T-helper 17 cell (primary cell): ENCODE results near the gene ANKRD13A. TPM values are rescaled to one million over a fixed set of nuclear protein-coding genes. Genes with fewer than 3 reads are reported as not detected.
A peak's percentile ranks its signal among the peaks of the same experiment; 100 is the strongest.
"Not testable (repeated sequence)": the region's sequence is repeated elsewhere in the genome, so short reads cannot be mapped to it uniquely, and the experiment has no call there.

Experiments used
- ATAC-seq: fragments of 150-1000 bp; cut with Tn5 transposase; 2 replicates; pipeline ENCODE4 v1.10.0; 2021; ENCODE audit warnings: mild to moderate bottlenecking, moderate library complexity
- DNase-seq, 3 donors: peaks; one replicate each; pipeline versions ENCODE4 v3.0.0 to v3.0.0-alpha.2; 2020 to 2021
- H3K9me3 ChIP-seq: one replicate; pipeline ENCODE4 v1.7.0; 2013; ENCODE audit warnings: low read length, mild to moderate bottlenecking; ENCODE audit not compliant: control insufficient read depth, poor library complexity, severe bottlenecking
- H3K27ac Mint-ChIP-seq: one replicate; pipeline ENCODE4 v1.8.0; 2022; ENCODE audit warnings: mild to moderate bottlenecking, moderate library complexity, mixed read lengths
- H3K27me3 Mint-ChIP-seq: one replicate; pipeline ENCODE4 v1.8.0; 2022; ENCODE audit warnings: mixed read lengths
- H3K36me3 Mint-ChIP-seq: one replicate; pipeline ENCODE4 v1.8.0; 2022; ENCODE audit warnings: low read depth, mixed read lengths
- H3K4me1 Mint-ChIP-seq: one replicate; pipeline ENCODE4 v1.8.0; 2022; ENCODE audit warnings: mild to moderate bottlenecking, mixed read lengths
- H3K4me3 Mint-ChIP-seq: one replicate; pipeline ENCODE4 v1.8.0; 2022; ENCODE audit warnings: mild to moderate bottlenecking, moderate library complexity, mixed read lengths
- total RNA-seq, 4 donors: library from RNA in 2 of 4; stranded (reverse) in 2 of 4; gene quantifications; one replicate each; pipeline ENCODE4 v1.2.3 and lab custom pipeline; 2022 to 2026

ANKRD13A gene
- total RNA-seq, 2 donors from 2014 or later = 78.8 to 87.5 TPM

DNA sequence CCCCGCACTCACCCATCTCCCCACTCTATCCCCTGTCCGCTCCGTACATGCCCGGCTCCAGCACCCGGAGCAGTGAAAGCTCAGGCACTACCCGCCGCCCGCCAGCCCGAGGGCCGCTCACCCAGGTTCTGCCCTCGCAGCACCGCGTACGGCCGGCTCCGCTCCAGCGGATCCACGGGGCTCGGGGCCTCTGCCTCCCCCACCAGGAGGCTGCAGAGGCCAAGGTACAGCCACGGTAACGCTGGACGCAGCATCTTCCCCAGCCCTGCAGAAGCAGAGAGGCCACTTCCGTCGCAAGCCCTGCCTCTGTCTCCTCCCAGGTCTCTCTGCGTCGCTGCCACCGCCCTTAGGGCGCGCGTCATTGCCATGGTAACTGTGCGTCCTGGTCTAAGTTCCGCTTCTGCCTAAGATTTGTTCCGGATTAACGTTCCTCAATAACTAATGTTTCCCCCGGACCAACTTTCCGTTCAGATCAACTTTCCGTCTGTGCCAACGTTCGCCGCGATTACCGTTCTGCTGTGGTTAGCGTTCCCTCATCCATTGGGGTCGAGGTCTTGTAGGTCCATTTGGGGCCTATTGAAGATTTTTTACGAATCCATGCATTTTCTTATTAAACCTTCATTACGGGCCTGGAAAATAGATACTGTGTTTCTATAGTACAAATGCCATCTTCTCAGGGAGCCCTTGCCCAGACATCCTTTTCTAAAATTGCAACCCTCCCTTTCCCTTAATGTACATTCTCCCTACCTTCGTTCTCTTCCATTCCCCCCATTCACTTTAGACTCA is 49.2 kb downstream of the ANKRD13A start, which contains the start of gene C12orf76:
Gene C12orf76 (minus strand): TSS at position 281 of the 786 bp plus-strand sequence. CDS start 27 bp downstream, at position 254.
- DNase-seq (peak; percentile 77 to 83 (median 78)), ATAC-seq (peak; percentile 100)
- Mint-ChIP-seq H3K27ac (peak within 1 kb of the TSS; percentile 95), H3K36me3 (peaks cover 3% of the 10 kb centered on the region), H3K4me3 (peak within 1 kb of the TSS; percentile 95), H3K27me3 (no peaks in the 10 kb centered on the region), H3K4me1 (peaks cover 17% of the 10 kb centered on the region)
- H3K9me3 ChIP-seq = no peaks in the 10 kb centered on the region

DNA sequence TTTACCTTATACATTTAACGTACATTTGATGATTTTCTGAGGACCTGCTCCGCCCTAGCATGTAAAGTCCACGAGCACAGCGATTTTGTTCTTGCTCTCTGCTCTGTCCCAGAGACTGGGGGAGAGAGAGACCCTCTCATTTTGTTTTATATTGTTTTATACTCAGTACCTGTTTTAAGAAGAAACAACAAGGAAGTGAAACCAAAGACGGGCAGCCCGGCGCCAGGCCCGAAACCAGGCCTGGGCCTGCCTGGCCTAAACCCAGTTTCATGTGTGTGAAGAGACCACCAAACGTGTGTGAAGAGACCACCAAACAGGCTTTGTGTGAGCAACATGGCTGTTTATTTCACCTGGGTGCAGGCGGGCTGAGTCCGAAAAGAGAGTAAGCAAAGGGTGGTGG is 49.8 kb downstream of the ANKRD13A start:
- not testable (repeated sequence) for H3K9me3 ChIP-seq, ATAC-seq, H3K36me3 Mint-ChIP-seq, H3K27me3 Mint-ChIP-seq, DNase-seq
- peak overlapping the region; percentile 95 for H3K4me3 Mint-ChIP-seq
- peaks cover 17% of the 10 kb centered on the region for H3K4me1 Mint-ChIP-seq
- peak overlapping the region; percentile 95 for H3K27ac Mint-ChIP-seq

DNA sequence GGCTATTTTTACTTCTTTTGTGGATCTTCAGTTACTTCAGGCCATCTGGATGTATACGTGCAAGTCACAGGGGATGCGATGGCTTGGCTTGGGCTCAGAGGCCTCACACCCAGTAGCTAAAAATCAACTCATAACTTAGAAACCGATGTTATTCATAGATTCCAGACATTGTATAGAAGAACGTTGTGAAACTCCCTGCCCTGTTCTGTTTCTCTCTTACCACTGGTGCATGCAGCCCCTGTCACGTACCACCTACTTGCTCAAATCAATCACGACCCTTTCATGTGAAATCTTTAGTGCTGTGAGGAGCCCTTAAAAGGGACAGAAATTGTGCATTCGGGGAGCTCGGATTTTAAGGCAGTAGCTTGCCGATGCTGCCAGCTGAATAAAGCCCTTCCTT is 50.4 kb downstream of the ANKRD13A start:
- H3K27me3 Mint-ChIP-seq, H3K9me3 ChIP-seq, ATAC-seq, H3K36me3 Mint-ChIP-seq, DNase-seq: not testable (repeated sequence)
- Mint-ChIP-seq H3K4me3 (peak overlapping the region; percentile 95), H3K27ac (peak overlapping the region; percentile 95), H3K4me1 (peaks cover 17% of the 10 kb centered on the region)

DNA sequence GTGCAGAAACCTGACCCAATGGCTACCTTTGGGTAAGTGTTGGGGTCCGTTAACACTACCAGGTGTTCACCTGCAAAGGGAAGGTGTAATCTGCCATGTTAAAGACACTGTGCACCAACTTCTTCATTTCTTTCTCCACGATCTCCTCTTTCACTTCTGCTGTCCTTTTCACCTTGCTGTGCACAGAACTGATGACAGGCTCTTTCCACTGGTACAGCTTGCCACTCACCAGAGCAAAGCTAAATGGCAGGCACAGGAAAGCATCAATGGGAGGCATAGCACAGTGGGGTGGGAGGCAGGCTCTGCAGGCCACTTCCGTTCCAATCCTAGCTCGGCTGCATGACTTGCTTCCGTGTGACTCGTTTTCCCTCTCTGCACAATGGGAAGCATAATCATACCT is 51.7 kb downstream of the ANKRD13A start:
- H3K9me3 ChIP-seq = no peaks in the 10 kb centered on the region
- H3K27ac Mint-ChIP-seq = no peak overlapping the region
- no peak for ATAC-seq
- DNase-seq = no peak
- no peaks in the 10 kb centered on the region for H3K27me3 Mint-ChIP-seq
- peaks cover 4% of the 10 kb centered on the region for H3K36me3 Mint-ChIP-seq
- H3K4me1 Mint-ChIP-seq = peaks cover 17% of the 10 kb centered on the region
- no peak overlapping the region for H3K4me3 Mint-ChIP-seq

DNA sequence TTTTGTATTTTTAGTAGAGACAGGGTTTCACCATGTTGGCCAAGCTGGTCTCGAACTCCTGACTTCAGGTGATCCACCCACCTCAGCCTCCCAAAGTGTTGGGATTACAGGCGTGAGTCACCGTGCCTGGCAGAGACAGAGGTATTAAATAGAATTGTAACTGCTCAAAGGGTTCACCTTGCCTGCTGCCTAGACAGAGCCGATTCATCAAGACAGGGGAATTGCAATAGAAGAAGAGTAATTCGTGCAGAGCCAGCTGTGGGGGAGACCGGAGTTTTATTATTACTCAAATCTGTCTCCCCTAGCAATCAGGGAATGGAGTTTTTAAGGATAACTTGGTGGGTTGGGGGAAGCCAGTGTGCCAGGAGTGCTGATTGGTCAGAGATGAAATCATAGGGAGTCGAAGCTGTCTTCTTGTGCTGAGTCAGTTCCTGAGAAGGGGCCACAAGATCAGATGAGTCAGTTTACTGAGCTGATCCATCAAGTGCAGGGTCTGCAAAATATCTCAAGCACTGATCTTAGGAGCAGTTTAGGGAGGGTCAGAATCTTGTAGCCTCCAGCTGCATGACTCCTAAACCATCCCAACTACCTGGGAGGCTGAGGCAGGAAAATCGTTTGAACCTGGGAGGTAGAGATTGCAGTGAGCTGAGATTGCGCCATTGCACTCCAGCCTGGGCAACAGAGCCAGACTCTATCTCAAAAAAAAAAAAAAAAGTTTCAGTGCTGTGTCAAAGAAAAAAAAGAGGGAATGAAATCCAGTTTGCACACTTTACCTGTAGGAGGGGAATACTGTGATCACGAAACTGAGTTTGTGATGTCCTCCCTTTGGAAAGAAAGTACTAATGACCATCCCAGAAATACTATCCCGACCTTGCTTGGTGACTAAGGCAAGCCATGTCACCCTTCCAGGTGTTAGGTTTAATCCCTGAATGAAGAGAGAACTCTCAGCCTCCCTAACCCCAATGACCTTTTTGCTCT is 56.4 kb downstream of the ANKRD13A start:
- H3K4me3 Mint-ChIP-seq, H3K4me1 Mint-ChIP-seq, H3K9me3 ChIP-seq, H3K36me3 Mint-ChIP-seq, ATAC-seq, H3K27me3 Mint-ChIP-seq, H3K27ac Mint-ChIP-seq, DNase-seq: not testable (repeated sequence)

DNA sequence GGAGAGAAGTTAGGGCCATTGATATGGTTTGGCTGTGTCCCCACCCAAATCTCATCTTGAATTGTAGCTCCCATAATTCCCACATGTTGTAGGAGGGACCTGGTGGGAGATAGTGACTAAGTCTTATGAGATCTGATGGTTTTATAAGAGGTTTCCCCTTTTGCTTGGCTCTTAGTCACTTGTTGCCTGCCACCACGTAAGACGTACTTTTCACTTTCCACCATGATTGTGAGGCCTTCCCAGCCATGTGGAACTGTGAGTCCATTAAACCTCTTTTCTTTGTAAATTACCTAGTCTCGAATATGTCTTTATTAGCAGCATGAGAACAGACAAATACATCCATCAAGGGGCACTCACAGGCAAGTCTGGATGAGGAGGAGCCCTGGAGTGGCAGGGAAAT is 57.4 kb downstream of the ANKRD13A start:
- not testable (repeated sequence) for H3K27ac Mint-ChIP-seq, DNase-seq, ATAC-seq, H3K4me1 Mint-ChIP-seq, H3K27me3 Mint-ChIP-seq, H3K9me3 ChIP-seq, H3K36me3 Mint-ChIP-seq, H3K4me3 Mint-ChIP-seq

DNA sequence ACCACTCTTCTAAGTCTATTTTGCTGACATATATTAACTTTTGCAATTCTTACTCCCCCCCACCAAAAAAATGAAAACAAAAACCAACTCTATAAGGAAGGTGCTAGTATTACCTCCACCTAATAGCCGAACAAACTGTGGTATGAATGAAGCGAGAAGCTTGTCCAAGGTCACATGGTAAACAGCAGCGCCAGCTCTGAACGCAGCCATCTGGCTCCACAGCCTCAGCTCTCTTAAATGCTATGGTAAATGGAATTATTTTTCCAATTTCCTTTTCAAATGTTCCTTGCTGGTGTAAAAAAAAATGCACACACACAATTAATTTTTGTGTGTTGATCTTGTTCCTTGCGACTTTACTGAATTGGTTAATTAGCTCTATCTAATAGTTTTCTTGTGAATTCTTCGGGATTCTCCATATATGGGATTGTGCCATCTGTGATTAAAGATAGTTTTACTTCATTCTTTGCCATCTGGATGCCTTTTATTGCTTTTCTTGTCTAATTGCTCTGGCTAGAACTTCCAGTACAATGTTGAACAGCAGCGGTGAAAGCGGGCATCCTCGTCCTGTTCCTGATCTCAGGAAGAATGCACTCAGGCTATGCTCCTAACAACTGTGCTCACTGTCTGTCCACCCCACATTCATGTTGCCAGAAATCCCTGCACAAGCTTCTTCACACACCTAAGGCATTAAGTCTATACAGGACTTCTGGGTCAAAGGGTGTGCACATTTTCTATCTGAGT is 59.8 kb downstream of the ANKRD13A start:
- Mint-ChIP-seq H3K27ac (no peak overlapping the region), H3K4me3 (no peak overlapping the region), H3K36me3 (peaks cover 2% of the 10 kb centered on the region), H3K4me1 (peaks cover 10% of the 10 kb centered on the region), H3K27me3 (no peaks in the 10 kb centered on the region)
- DNase-seq (no peak), ATAC-seq (no peak)
- no peaks in the 10 kb centered on the region for H3K9me3 ChIP-seq

DNA sequence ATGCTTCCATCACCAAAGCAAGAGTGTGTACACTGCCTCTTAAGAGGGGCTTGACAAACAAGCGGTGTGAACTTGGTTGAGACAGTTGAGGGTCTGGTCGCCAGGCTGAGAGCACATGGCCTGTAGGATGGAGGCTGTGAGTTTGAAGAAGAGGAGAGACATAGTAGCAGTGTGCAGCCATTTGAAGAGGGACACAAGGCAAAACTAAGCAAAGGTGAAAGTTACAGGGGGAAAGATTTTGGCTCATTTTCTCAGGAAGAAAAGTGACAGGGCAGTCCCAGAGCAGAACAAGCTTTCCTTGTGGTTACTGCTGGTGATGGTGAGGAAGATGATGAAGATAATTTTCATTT is 60.4 kb downstream of the ANKRD13A start:
- Mint-ChIP-seq H3K27me3 (no peaks in the 10 kb centered on the region), H3K27ac (peak overlapping the region; percentile 80), H3K4me3 (no peak overlapping the region)

DNA sequence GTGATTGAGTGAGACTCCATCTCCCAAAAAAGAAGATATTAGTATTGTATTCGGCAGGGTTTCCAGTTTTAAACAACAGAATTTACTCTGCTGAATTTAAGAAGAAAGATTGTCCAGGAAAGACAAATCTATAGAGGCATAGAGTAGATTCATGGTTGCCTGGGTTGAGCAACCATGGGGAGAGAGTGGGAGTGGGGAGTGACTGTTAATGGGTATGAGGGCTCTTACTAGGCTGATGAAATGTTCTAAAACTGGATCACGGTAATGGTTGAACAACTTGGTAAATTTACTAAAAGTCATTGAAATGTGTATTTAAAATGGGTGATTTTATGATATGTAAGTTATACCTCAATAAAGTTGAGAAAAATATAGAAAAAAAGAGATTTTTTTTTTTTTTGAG is 63.0 kb downstream of the ANKRD13A start:
- no peak for ATAC-seq
- no peak overlapping the region for H3K4me3 Mint-ChIP-seq
- no peaks in the 10 kb centered on the region for H3K9me3 ChIP-seq
- DNase-seq = no peak
- no peaks in the 10 kb centered on the region for H3K36me3 Mint-ChIP-seq
- H3K27me3 Mint-ChIP-seq = no peaks in the 10 kb centered on the region
- peak overlapping the region; percentile 14 for H3K27ac Mint-ChIP-seq
- H3K4me1 Mint-ChIP-seq = peaks cover 10% of the 10 kb centered on the region

More for the DNA sequence above, 60.4 kb downstream of the ANKRD13A start:
- DNase-seq (no peak), ATAC-seq (no peak)
- Mint-ChIP-seq H3K36me3 (peaks cover 2% of the 10 kb centered on the region), H3K4me1 (peaks cover 10% of the 10 kb centered on the region)
- no peaks in the 10 kb centered on the region for H3K9me3 ChIP-seq

DNA sequence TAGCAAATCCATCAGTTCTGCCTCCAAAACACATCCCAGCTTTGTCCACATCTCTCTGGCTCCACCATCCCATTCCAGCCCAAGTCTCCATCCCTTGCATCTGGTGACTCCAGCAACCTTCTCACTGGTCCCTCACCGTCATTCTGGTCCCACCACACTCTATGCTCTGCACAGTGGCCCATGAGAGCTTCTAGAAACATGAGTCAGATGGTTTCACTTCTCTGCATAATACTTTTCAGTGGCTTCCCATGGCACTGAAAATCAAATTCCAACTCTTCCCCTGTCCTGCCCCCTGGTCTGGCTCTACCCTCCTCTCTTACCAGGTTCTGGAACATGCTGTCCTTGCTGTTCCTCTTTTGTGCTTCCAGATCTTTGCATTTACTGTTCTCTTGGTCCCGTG is 66.3 kb downstream of the ANKRD13A start:
- ATAC-seq (no peak), DNase-seq (no peak)
- no peaks in the 10 kb centered on the region for H3K9me3 ChIP-seq
- Mint-ChIP-seq H3K27ac (no peak overlapping the region), H3K4me3 (no peak overlapping the region), H3K36me3 (no peaks in the 10 kb centered on the region), H3K4me1 (peaks cover under 1% of the 10 kb centered on the region), H3K27me3 (no peaks in the 10 kb centered on the region)

DNA sequence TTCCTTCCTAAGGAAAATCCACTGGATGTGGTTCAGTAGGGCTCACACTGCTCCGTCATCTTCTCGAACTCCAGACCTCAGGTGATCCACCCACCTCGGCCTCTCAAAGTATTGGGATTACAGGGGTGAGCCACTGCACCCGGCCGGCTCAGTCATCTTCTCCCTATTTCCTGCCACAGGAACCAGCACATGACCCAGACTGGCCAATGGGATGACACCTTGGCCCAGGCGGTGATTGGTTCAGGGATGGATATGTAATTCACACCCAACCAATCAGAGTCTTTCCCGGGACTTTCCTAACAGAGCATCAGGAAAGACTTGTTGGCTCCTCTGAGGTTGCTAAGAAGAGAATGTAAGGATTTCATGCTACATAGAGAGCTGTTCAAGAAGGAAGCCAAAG is 68.3 kb downstream of the ANKRD13A start:
- Mint-ChIP-seq H3K27ac (no peak overlapping the region), H3K4me3 (no peak overlapping the region), H3K27me3 (no peaks in the 10 kb centered on the region), H3K36me3 (no peaks in the 10 kb centered on the region), H3K4me1 (peaks cover 9% of the 10 kb centered on the region)
- DNase-seq (no peak), ATAC-seq (no peak)
- H3K9me3 ChIP-seq = no peaks in the 10 kb centered on the region

DNA sequence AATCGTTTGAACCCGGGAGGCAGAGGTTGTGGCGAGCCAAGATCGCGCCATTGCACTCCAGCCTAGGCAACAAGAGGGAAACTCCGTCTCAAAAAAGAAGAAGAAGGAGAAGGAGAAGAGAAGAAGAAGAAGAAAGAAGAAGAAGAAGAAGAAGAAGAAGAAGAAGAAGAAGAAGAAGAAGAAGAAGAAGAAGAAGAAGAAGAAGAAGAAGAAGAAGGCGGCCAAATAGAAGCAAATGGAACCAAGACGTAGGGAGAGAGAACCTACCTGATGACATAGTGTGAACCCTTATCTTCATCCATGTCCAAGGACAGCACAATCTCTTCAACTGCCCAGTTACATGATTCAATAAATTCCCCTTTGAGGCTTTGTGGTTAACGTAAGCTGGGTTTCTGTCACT is 68.9 kb downstream of the ANKRD13A start:
- H3K4me1 Mint-ChIP-seq = peaks cover 12% of the 10 kb centered on the region
- not testable (repeated sequence) for H3K27ac Mint-ChIP-seq, H3K4me3 Mint-ChIP-seq, H3K36me3 Mint-ChIP-seq, H3K27me3 Mint-ChIP-seq, H3K9me3 ChIP-seq, ATAC-seq, DNase-seq

DNA sequence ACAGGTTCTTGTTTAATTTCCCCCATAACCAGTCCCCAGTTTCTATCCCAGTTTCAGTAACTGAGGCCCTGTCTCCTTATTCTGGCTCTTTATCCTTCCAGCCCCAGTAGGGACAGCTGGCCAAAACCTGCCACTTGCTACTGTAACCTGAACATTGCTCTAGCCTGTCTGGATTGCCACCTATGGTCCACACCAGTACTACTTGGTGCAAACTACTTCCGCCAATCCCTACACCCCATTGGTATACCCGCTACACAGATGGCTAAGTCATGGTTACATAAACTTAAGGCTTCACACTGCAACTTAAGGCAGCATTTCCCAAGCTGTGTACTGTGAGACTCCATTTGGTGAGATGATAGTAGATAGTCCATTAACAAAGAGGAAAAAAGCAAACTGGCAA is 69.4 kb downstream of the ANKRD13A start:
- no peak for DNase-seq
- no peaks in the 10 kb centered on the region for H3K9me3 ChIP-seq
- Mint-ChIP-seq H3K36me3 (no peaks in the 10 kb centered on the region), H3K4me3 (no peak overlapping the region), H3K4me1 (peaks cover 15% of the 10 kb centered on the region), H3K27ac (no peak overlapping the region), H3K27me3 (no peaks in the 10 kb centered on the region)
- no peak for ATAC-seq
